A549 (cell line): ENCODE measurements around the gene PTPRN2. TPM values are rescaled to one million over a fixed set of nuclear protein-coding genes. Genes with fewer than 3 reads are reported as not detected.

Experiments used
- ATAC-seq, 2 experiments: fragments of 200-7000 bp in 1 of 2; fragments of >200 bp in 1 of 2; cut with Nextera tagmentation in 1 of 2; cut with Tn5 transposase in 1 of 2; 3 replicates each; pipeline versions ENCODE4 v1.8.0 to v1.9.1; 2018 to 2020; ENCODE audit warnings: mild to moderate bottlenecking in 1 of 2, moderate library complexity in 1 of 2
- CTCF ChIA-PET: fragments of 300-600 bp; sonication (Branson Sonifier 250); formaldehyde crosslinking; extraction: SDS; loops from one replicate; lab custom pipeline; 2021; ENCODE audit warnings: antibody characterized with exemption, inconsistent platforms; lab: Yijun Ruan, JAX
- POLR2A ChIA-PET: fragments of 350-600 bp; formaldehyde crosslinking; extraction: SDS; loops from one replicate; lab custom pipeline; 2021; ENCODE audit warnings: antibody characterized with exemption, inconsistent platforms; lab: Yijun Ruan, JAX
- DNase-seq, 2 experiments: peaks; one replicate each; pipeline versions ENCODE4 v3.0.0 to v3.0.0-alpha.2; 2011 to 2016; ENCODE audit warnings: low read depth in 1 of 2, low spot score in 1 of 2
- FAIRE-seq: peaks from 2 replicates; lab custom pipeline; 2011; peaks lifted over from hg19 to GRCh38; lab: Jason Lieb, UNC
- H3K27ac ChIP-seq, 2 experiments: fragments of >200 bp; sonication (Bioruptor Twin); formaldehyde crosslinking; 3 replicates each; pipeline ENCODE4 v1.5.1; 2016 to 2017
- H3K4me1 ChIP-seq: fragments of >200 bp; sonication (Bioruptor Twin); formaldehyde crosslinking; 3 replicates; pipeline ENCODE4 v1.6.1; 2016
- H3K4me2 ChIP-seq: fragments of >200 bp; sonication (Bioruptor Twin); formaldehyde crosslinking; 3 replicates; pipeline ENCODE4 v1.6.1; 2016
- H3K4me3 ChIP-seq: fragments of >200 bp; sonication (Bioruptor Twin); formaldehyde crosslinking; 3 replicates; pipeline ENCODE4 v1.5.1; 2016
- H3K9me3 ChIP-seq: fragments of >200 bp; sonication (Bioruptor Twin); formaldehyde crosslinking; 3 replicates; pipeline ENCODE4 v1.6.1; 2016
- CBX8 ChIP-seq: fragments of 200-600 bp; sonication (generic); IDR thresholded peaks from 2 replicates; pipeline ENCODE4 v1.6.1; 2016
- CHD2 ChIP-seq: fragments of 150-350 bp; IDR thresholded peaks from 2 replicates; pipeline ENCODE4 v1.6.1; 2014; ENCODE audit warnings: low read length; ENCODE audit not compliant: partially characterized antibody
- EHF ChIP-seq: fragments of 250-450 bp; sonication (Bioruptor Pico); IDR thresholded peaks from 2 replicates; pipeline ENCODE4 v1.5.0; 2020; ENCODE audit warnings: mild to moderate bottlenecking
- ESRRA ChIP-seq: fragments of 150-350 bp; IDR thresholded peaks from 2 replicates; pipeline ENCODE4 v1.6.1; 2014; ENCODE audit warnings: mild to moderate bottlenecking, low read length, borderline replicate concordance
- HOXB5 ChIP-seq: fragments of 250-450 bp; sonication (Bioruptor Pico); IDR thresholded peaks from 2 replicates; pipeline ENCODE4 v1.5.0; 2020; ENCODE audit warnings: mild to moderate bottlenecking, moderate library complexity
- NR3C1 ChIP-seq: fragments of >200 bp; sonication (Bioruptor Twin); formaldehyde crosslinking; IDR thresholded peaks from 3 replicates; pipeline ENCODE4 v1.6.1; 2017
- RARB ChIP-seq: fragments of 250-450 bp; sonication (Bioruptor Pico); IDR thresholded peaks from 2 replicates; pipeline ENCODE4 v1.8.0; 2021; ENCODE audit warnings: mild to moderate bottlenecking, moderate library complexity
- RCOR1 ChIP-seq: fragments of 150-350 bp; IDR thresholded peaks from 2 replicates; pipeline ENCODE4 v1.6.1; 2014; ENCODE audit warnings: antibody characterized with exemption, low read length, low read depth
- RFX5 ChIP-seq: fragments of 450-650 bp; IDR thresholded peaks from 2 replicates; pipeline ENCODE4 v1.7.1; 2014; ENCODE audit warnings: antibody characterized with exemption, mild to moderate bottlenecking, moderate library complexity
- RNF2 ChIP-seq: fragments of 200-600 bp; sonication (generic); IDR thresholded peaks from 2 replicates; pipeline ENCODE4 v1.6.1; 2016; ENCODE audit warnings: low read depth, mild to moderate bottlenecking, antibody characterized with exemption, moderate library complexity, borderline replicate concordance
- SMC3 ChIP-seq: fragments of >200 bp; sonication (Bioruptor Twin); formaldehyde crosslinking; IDR thresholded peaks from 3 replicates; pipeline ENCODE4 v1.6.1; 2018; ENCODE audit warnings: inconsistent platforms
- TP53 ChIP-seq: fragments of 250-450 bp; sonication (Bioruptor Pico); IDR thresholded peaks from 2 replicates; pipeline ENCODE4 v1.5.0; 2021; ENCODE audit warnings: mild to moderate bottlenecking, moderate library complexity
- ZC3H11A ChIP-seq: fragments of 450-650 bp; IDR thresholded peaks from 2 replicates; pipeline ENCODE4 v1.6.1; 2014; ENCODE audit warnings: antibody characterized with exemption, mild to moderate bottlenecking
- ZNF302 ChIP-seq: fragments of 250-450 bp; sonication (Bioruptor Pico); IDR thresholded peaks from 2 replicates; pipeline ENCODE4 v1.9.0; 2021; ENCODE audit warnings: inconsistent platforms, mild to moderate bottlenecking, moderate library complexity
- ZSCAN20 ChIP-seq: fragments of 250-450 bp; sonication (Bioruptor Pico); IDR thresholded peaks from 2 replicates; pipeline ENCODE4 v1.8.0; 2022; ENCODE audit warnings: mild to moderate bottlenecking, moderate library complexity
- WGBS: methylation state at CpG from one replicate; pipeline ENCODE4 v1.1.6; 2017; ENCODE audit errors: missing lambda C conversion rate; 5-methylcytosine and 5-hydroxymethylcytosine counted together
- polyA plus RNA-seq, 4 experiments: library from polyadenylated mRNA; depleted of rRNA in 3 of 4; stranded (reverse); fragments of >200 nt; fragmentation: RNase III in 1 of 4; extraction: RNeasy Plus Mini Kit Qiagen cat#74134 plus additional on column Dnase treatment in 1 of 4; gene quantifications; 2 replicates in 3 of 4; 3 replicates in 1 of 4; pipeline ENCODE4 v1.2.3, GENCODE V29; 2011 to 2017
- TF ChIP-seq, protein P1 (sequence below): IDR thresholded peaks from 2 replicates; pipeline ENCODE4 v1.6.1; 2012
- TF ChIP-seq, protein P2 (sequence below): IDR thresholded peaks from 2 replicates; pipeline ENCODE4 v1.6.1; 2012; ENCODE audit warnings: low read depth, borderline replicate concordance

The PTPRN2 gene
- polyA plus RNA-seq, 2 of the 4 experiments (the other 2 are of a cell fraction): 0.41 to 1.2 TPM

GRCh38 chr7:158133515-158134271, 453.9 kb downstream of the PTPRN2 start:
- no peaks in the 10 kb centered on the region for H3K4me1 ChIP-seq
- H3K4me2 ChIP-seq: no peak overlapping the region
- ChIA-PET CTCF (no interaction called here), POLR2A (no interaction called here)
- no peak; a peak in 1 of 6 replicates for ATAC-seq
- H3K27ac ChIP-seq: no peak overlapping the region
- no peak overlapping the region for H3K4me3 ChIP-seq
- TF ChIP-seq ZSCAN20 (no peak), HOXB5 (CRISPR knock-in tag) (no peak), CBX8 (no peak), SMC3 (no peak), NR3C1 (no peak), ESRRA (no peak), ZNF302 (CRISPR knock-in tag) (no peak)
- TF ChIP-seq, protein P1, sequence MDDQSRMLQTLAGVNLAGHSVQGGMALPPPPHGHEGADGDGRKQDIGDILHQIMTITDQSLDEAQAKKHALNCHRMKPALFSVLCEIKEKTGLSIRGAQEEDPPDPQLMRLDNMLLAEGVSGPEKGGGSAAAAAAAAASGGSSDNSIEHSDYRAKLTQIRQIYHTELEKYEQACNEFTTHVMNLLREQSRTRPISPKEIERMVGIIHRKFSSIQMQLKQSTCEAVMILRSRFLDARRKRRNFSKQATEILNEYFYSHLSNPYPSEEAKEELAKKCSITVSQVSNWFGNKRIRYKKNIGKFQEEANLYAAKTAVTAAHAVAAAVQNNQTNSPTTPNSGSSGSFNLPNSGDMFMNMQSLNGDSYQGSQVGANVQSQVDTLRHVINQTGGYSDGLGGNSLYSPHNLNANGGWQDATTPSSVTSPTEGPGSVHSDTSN: no peak
- TF ChIP-seq, all 56 proteins: peak for 0
- peaks cover 7% of the 10 kb centered on the region; the same call in 2 of the 3 replicates for H3K9me3 ChIP-seq
- whole genome bisulfite sequencing: 50% methylated on average over 31 of the region's 36 CpGs
- no peak for DNase-seq
- FAIRE-seq: no peak

DNA sequence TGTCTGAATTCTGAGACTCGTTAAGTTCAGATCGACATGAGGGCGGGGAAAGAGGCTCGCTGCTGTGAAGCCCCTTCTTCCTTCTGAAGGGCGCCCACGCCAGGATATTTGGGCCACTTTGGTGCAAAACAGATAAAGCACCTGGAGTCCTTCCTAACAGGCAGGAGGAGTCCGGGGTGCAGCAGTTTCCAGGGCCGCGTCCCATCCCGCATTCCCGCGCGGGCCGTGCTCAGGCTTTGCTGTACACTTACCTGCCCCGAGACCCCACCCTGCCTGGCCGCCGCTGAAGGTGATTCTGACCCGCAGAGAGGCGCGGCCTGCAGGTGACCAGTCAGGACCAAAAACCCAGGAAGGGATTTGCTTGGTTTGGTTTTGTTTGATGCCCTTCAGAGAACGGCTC, 454.6 kb downstream of the PTPRN2 start:
- Histone ChIP-seq H3K4me3 (no peak overlapping the region), H3K27ac (no peak overlapping the region), H3K4me1 (no peaks in the 10 kb centered on the region), H3K4me2 (no peak overlapping the region), H3K9me3 (peaks cover 7% of the 10 kb centered on the region; the same call in 2 of the 3 replicates)
- WGBS: 72% methylated on average over 11 of the region's 21 CpGs
- CTCF ChIA-PET: no interaction called here
- POLR2A ChIA-PET: no interaction called here
- FAIRE-seq (no peak), DNase-seq (no peak), ATAC-seq (no peak)
- no peak for TF ChIP-seq ZC3H11A
- TF ChIP-seq RNF2: no peak
- no peak for TF ChIP-seq EHF (CRISPR knock-in tag)
- no peak for TF ChIP-seq ZSCAN20
- TF ChIP-seq, protein P2, sequence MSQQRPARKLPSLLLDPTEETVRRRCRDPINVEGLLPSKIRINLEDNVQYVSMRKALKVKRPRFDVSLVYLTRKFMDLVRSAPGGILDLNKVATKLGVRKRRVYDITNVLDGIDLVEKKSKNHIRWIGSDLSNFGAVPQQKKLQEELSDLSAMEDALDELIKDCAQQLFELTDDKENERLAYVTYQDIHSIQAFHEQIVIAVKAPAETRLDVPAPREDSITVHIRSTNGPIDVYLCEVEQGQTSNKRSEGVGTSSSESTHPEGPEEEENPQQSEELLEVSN: no peak
- no peak for TF ChIP-seq CHD2

DNA sequence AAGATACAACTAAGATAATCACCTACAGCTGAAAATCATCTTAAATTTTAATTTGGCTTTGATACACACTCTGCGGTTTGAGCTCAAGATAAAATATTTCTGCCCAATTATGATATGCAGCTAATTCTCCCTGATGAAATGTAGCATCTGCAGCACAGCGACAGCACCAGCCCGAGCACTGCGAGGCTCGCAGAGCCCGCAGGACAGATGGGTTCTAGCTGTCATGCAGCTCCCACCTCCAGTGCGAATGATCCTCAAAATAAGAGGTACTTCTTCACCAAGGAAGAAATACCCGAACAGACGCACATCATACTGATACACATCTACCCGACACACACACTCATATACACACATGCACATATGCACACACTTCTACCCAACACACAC, 457.6 kb downstream of the PTPRN2 start:
- no peak overlapping the region for H3K4me3 ChIP-seq
- CTCF ChIA-PET: no interaction called here
- H3K4me2 ChIP-seq: no peak overlapping the region
- FAIRE-seq: no peak
- WGBS: 80% methylated on average over 10 of the region's 10 CpGs
- no peak overlapping the region for H3K27ac ChIP-seq
- ATAC-seq: no peak
- H3K9me3 ChIP-seq: peaks cover 7% of the 10 kb centered on the region; the same call in 2 of the 3 replicates
- TF ChIP-seq RCOR1: no peak
- no peak for TF ChIP-seq ZNF302 (CRISPR knock-in tag)
- TF ChIP-seq RARB (CRISPR knock-in tag): no peak
- TF ChIP-seq RFX5: no peak
- no peak for TF ChIP-seq TP53
- TF ChIP-seq, all 56 proteins: peak for 0
- POLR2A ChIA-PET: no interaction called here
- no peaks in the 10 kb centered on the region for H3K4me1 ChIP-seq
- no peak for DNase-seq
